ENCODE data around the gene PHLPP1.
"Not testable (repeated sequence)": the region's sequence is repeated elsewhere in the genome, so short reads cannot be mapped to it uniquely, and the experiment has no call there.

Gene PHLPP1

GRCh38 chr18:62797329-62797728 is 82.0 kb downstream of the PHLPP1 start:
- TF ChIP-seq ZFX (IDR thresholded peaks at IDR 0.05; ENCODE audit: borderline replicate concordance) (no peak), CTCF (IDR thresholded peaks at IDR 0.05) (no peak)
- H3K27ac ChIP-seq = no peak overlapping the region

GRCh38 chr18:62799977-62800376 is 84.6 kb downstream of the PHLPP1 start:
- TF ChIP-seq ZFX (IDR thresholded peaks at IDR 0.05; ENCODE audit: borderline replicate concordance) (no peak), CTCF (IDR thresholded peaks at IDR 0.05) (no peak)
- H3K27ac ChIP-seq = no peak overlapping the region; the same call in 1 of the 2 replicates

- no peak overlapping the region for H3K27ac ChIP-seq
- TF ChIP-seq CTCF (IDR thresholded peaks at IDR 0.05) = 0 out of 2 replicates have a peak, but pooled peaks have one; percentile 11
- TF ChIP-seq ZFX (IDR thresholded peaks at IDR 0.05; ENCODE audit: borderline replicate concordance) = no peak
Observed at GRCh38 chr18:62802523-62802922, 87.2 kb downstream of the PHLPP1 start.

GRCh38 chr18:62807396-62807795 is 92.1 kb downstream of the PHLPP1 start:
- no peak for TF ChIP-seq CTCF (IDR thresholded peaks at IDR 0.05)
- TF ChIP-seq ZFX (IDR thresholded peaks at IDR 0.05; ENCODE audit: borderline replicate concordance) = no peak
- no peak overlapping the region for H3K27ac ChIP-seq

DNA sequence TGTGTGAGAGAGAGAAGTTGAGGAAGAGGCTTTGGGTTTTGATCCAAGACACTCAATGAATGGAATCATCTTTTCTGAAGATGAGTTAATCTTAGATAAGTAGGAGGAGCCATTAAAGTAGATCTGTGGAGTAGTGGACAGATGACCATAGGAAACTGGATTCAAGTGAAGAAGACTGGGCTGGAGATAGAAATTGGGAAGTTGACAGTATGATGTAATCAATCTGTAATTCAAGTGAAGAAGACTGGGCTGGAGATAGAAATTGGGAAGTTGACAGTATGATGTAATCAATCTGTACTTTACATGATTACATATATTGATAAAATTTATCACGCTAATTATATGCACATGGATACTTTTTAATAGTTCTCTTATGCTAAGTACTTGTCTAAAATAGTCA is 92.8 kb downstream of the PHLPP1 start:
- no peak overlapping the region for H3K27ac ChIP-seq
- TF ChIP-seq CTCF (IDR thresholded peaks at IDR 0.05) (no peak), ZFX (IDR thresholded peaks at IDR 0.05; ENCODE audit: borderline replicate concordance) (no peak)

- not testable (repeated sequence) for H3K27ac ChIP-seq
Observed at GRCh38 chr18:62809445-62809844, 94.1 kb downstream of the PHLPP1 start.

DNA sequence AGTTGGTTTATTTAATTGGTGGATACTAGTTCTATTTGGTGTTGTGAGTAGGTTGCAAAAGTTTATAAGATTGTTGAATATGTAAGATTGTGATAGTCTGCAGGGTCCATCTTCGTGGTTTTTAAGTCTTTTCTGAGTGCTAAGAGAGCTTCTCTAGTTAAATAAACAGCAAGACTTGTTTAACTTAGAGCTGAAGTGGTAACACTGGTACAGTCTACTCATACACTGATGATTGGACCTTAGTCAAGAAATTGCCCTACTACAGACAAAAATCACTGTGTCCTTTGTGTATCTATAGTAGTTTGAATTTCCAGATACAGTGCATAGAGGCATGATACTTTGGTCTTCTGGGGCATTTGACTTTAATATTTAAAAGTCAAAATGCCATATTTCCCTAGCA is 94.6 kb downstream of the PHLPP1 start:
- TF ChIP-seq ZFX (IDR thresholded peaks at IDR 0.05; ENCODE audit: borderline replicate concordance) = no peak
- TF ChIP-seq CTCF (IDR thresholded peaks at IDR 0.05) = no peak
- H3K27ac ChIP-seq = no peak overlapping the region

DNA sequence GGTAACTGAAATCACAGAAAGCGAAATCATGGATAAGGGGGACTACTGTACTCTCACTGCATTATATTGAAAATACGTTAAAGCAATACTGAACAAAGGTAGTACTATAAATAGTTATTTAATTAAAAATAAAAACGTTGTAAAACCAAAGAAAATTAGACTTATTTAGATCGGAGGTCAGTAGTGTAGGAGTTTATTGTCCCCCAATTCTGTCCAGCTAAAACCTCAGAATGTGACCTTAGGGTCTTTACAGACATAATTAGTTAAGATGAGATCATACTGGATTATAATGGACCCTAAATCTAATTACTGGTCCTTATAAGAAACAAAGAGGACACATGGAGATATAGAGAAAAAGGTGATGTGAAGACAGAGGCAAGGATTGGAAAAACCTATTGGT is 95.3 kb downstream of the PHLPP1 start:
- TF ChIP-seq ZFX (IDR thresholded peaks at IDR 0.05; ENCODE audit: borderline replicate concordance) (no peak), CTCF (IDR thresholded peaks at IDR 0.05) (no peak)
- no peak overlapping the region for H3K27ac ChIP-seq

Measured in 22Rv1 (cell line).